Colonic mucosa (tissue), 4 donors: ENCODE results near the gene UBE3D. TPM values are rescaled to one million over a fixed set of nuclear protein-coding genes. Genes with fewer than 3 reads are reported as not detected.

ENCODE experiments used
- DNase-seq: peaks from one replicate; pipeline ENCODE4 v3.0.0-alpha.2; 2020
- H3K27ac ChIP-seq: fragments of 200-600 bp; one replicate; pipeline ENCODE4 v1.8.0; 2021
- H3K27me3 ChIP-seq: fragments of 200-600 bp; one replicate; pipeline ENCODE4 v1.8.0; 2021
- H3K36me3 ChIP-seq: fragments of 200-600 bp; one replicate; pipeline ENCODE4 v1.8.0; 2021
- H3K4me1 ChIP-seq: fragments of 200-600 bp; one replicate; pipeline ENCODE4 v1.8.0; 2021; ENCODE audit warnings: mild to moderate bottlenecking
- H3K4me3 ChIP-seq: fragments of 200-600 bp; one replicate; pipeline ENCODE4 v1.8.0; 2021
- H3K9ac ChIP-seq, 2 donors: one replicate each; pipeline ENCODE4 v1.7.0; 2013; ENCODE audit warnings: control low read depth in 2 of 2, low read depth in 2 of 2, low read length in 2 of 2
- H3K9me3 ChIP-seq: fragments of 200-600 bp; one replicate; pipeline ENCODE4 v1.8.0; 2021
- CTCF ChIP-seq: fragments of 200-600 bp; IDR thresholded peaks from one replicate; pipeline ENCODE4 v1.8.0; 2022; ENCODE audit warnings: antibody characterized with exemption, mild to moderate bottlenecking
- intact Hi-C: fragments of 100-400 bp; cut with DNase I; formaldehyde crosslinking; loops from one replicate; pipeline ENCODE4 v1.14.1; 2022
- total RNA-seq, 2 donors: library from RNA; stranded (reverse); fragmentation: NEBNext Ultra II Directional in 1 of 2; extraction: Animal tissue kit (Norgen Biotek cat#: 25700) in 1 of 2; gene quantifications; one replicate each; pipeline ENCODE4 v1.2.1, GENCODE V29; 2021
- donor health status: healthy.
- donor health status: DM: no; HTN: no; CAD: no.
- donor health status: DM: no; HTN: no; CAD: no.

Gene UBE3D
- total RNA-seq, 2 donors from 2014 or later, result 3.6 to 3.8 TPM

- TF ChIP-seq CTCF, result no peak
- Histone ChIP-seq H3K4me1 (no peaks in the 10 kb centered on the region), H3K9me3 (no peaks in the 10 kb centered on the region), H3K27me3 (no peaks in the 10 kb centered on the region), H3K4me3 (no peak overlapping the region), H3K9ac (no peak overlapping the region), H3K36me3 (no peaks in the 10 kb centered on the region), H3K27ac (no peak overlapping the region)
- no peak for DNase-seq
- intact Hi-C loops, result no loop called here
These were observed 17.8 kb upstream of the UBE3D start for GRCh38 chr6:83083476-83083875.

GRCh38 chr6:83073615-83074014 lies 8.0 kb upstream of the UBE3D start:
- no peaks in the 10 kb centered on the region for H3K36me3 ChIP-seq
- DNase-seq, result no peak
- H3K4me3 ChIP-seq, result no peak overlapping the region
- H3K9ac ChIP-seq, result no peak overlapping the region
- H3K9me3 ChIP-seq, result no peaks in the 10 kb centered on the region
- intact Hi-C loops, result loop anchor here (10.0 kb wide), 1 partner anchor 441 kb away; the partner anchor contains the start of gene PRSS35
- H3K27ac ChIP-seq, result no peak overlapping the region
- no peak for TF ChIP-seq CTCF
- H3K27me3 ChIP-seq, result no peaks in the 10 kb centered on the region
- H3K4me1 ChIP-seq, result no peaks in the 10 kb centered on the region

- Histone ChIP-seq H3K4me1 (no peaks in the 10 kb centered on the region), H3K27me3 (no peaks in the 10 kb centered on the region), H3K4me3 (no peak overlapping the region), H3K27ac (no peak overlapping the region), H3K9ac (no peak overlapping the region), H3K9me3 (no peaks in the 10 kb centered on the region), H3K36me3 (no peaks in the 10 kb centered on the region)
- DNase-seq, result no peak
- TF ChIP-seq CTCF, result no peak
- intact Hi-C loops, result loop anchor here (10.0 kb wide), 1 partner anchor 442 kb away; the partner anchor contains the start of gene PRSS35
These were observed 7.1 kb upstream of the UBE3D start for GRCh38 chr6:83072726-83073125.

GRCh38 chr6:83071707-83072106 lies 6.1 kb upstream of the UBE3D start:
- no peaks in the 10 kb centered on the region for H3K36me3 ChIP-seq
- no peaks in the 10 kb centered on the region for H3K9me3 ChIP-seq
- TF ChIP-seq CTCF, result no peak
- intact Hi-C loops, result loop anchor here (10.0 kb wide), 1 partner anchor 443 kb away; the partner anchor contains the start of gene PRSS35
- no peak for DNase-seq
- no peaks in the 10 kb centered on the region for H3K4me1 ChIP-seq
- no peaks in the 10 kb centered on the region for H3K27me3 ChIP-seq
- H3K9ac ChIP-seq, result no peak overlapping the region
- H3K27ac ChIP-seq, result no peak overlapping the region
- H3K4me3 ChIP-seq, result no peak overlapping the region

- Histone ChIP-seq H3K27me3 (no peaks in the 10 kb centered on the region), H3K4me1 (no peaks in the 10 kb centered on the region), H3K4me3 (no peak overlapping the region), H3K27ac (no peak overlapping the region), H3K36me3 (no peaks in the 10 kb centered on the region), H3K9me3 (no peaks in the 10 kb centered on the region), H3K9ac (no peak overlapping the region)
- no peak for TF ChIP-seq CTCF
- intact Hi-C loops, result loop anchor here (10.0 kb wide), 1 partner anchor 444 kb away; the partner anchor contains the start of gene PRSS35
- DNase-seq, result no peak
These were observed 5.4 kb upstream of the UBE3D start for GRCh38 chr6:83071023-83071422.
